Measurements from ENCODE around the gene CELF2.

The CELF2 gene

DNA sequence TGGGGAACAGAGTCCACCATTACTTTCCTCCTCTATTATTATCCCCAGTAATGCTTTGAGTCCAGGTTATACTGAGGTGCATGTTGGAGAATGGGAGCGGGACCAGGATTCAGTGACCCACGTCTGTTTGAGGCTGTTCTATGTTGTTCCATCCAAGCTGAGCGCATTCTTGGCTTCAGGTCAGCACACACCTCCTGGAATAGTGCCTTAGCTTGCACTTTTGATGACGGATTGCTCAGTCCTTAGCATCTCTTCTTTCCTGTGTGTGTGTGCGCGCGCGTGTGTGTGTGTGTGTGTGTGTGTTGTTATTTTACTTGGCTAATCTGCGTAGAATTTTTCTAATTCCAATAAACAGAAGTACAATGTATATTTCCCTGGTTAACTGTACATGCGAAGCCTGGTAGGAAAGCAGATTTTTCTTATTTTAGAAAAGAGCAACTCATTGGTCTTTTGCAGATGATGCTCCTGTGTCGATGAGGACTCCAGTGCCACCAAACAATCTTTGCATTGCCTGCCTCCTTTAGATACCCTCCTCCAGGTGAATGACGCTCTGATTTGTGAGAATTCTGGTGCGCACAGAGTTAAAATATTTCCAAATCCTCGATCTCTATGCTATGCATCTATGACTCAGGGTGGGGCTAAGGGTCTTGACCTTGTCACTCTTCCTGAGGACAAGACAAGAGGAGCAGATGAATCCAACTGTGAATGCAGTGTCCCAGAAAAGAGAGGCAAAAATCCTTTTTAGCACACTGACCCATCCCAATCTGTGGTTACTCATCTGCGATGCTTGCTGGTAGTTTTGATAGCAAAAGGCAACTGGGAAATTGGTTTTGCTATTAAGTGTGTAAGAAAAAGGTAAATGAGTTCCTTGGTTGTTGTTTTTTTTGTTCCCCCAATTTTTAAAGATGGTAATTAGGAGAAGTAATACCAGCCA lies 13.3 kb upstream of the CELF2 start:
- DNase-seq, result no peak

DNA sequence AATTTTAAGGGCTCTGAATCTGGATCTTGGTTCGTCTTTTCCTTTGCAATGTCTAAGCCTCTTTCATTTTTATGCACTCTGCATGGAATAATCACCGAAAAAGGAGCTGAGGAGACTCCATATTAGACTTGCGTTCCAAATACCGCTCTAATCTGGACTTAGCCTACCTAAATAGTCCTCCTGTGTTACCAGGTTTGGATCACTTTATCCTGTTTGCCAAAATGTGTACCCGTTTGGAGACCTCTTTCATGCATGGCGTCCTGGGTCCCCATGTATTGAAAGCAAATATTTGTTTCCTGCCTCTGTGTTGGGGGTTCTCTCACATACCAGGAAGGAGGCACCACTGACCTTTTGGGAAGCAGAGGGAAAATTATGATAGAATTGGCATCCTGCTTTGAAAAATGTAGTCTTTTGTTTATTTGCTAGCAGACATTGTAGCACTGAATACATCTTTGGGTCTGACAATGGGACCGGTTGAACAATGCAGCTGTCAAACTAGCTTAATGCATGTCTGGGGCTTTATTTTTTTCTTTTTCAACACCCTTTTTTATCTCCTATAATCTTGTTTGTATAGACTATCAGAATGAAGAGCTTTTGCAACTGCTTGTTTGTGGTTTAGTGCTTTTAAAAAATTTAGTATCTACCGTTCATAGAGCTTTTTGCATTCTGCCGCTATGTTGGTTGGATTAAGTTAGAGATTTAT lies 11.8 kb upstream of the CELF2 start:
- DNase-seq, result no peak

DNA sequence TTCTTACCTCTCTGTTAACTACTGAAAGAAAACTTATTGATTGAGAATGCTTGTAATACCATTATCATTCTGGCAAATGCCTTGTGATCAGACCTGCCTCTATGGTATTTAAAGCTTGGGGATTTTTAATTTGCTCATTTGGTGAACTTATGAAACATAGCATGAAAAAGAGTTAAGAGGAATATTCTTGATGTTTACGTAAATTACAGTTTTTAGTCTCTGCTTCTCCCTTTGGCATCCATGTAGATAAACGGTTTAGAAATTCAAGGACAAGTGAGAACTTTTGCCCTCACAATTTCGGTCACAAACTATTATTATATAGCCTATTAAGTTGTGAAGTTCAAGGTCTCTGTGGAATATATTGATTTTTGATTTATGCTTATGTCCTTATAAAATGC lies 11.2 kb upstream of the CELF2 start:
- DNase-seq, result no peak

DNA sequence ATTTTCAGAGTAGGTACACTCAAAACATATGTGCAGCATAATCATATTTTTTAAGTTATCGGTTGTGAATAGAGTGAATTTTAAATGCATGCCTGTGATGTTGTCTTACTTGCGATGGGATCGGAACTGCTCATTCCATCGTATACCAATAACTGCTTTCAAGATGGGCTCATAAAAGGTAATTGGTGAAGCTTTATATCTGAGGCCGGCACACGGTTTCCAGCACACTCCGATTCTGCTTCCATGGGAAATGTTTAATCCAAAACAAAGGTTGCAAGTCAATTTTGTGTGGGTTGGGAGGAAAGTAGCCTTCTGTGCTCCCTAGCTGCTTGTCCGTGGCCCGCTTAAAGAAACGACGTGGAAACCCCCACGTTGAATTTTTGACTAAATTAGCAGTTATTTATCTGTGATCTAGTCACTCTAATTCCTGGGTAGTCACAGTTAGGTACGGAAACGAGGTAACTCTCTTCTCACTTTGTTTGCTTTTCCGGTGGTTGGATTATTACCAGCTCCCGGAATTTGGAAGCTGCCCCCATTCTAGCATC lies 10.1 kb upstream of the CELF2 start:
- DNase-seq, result no peak

DNA sequence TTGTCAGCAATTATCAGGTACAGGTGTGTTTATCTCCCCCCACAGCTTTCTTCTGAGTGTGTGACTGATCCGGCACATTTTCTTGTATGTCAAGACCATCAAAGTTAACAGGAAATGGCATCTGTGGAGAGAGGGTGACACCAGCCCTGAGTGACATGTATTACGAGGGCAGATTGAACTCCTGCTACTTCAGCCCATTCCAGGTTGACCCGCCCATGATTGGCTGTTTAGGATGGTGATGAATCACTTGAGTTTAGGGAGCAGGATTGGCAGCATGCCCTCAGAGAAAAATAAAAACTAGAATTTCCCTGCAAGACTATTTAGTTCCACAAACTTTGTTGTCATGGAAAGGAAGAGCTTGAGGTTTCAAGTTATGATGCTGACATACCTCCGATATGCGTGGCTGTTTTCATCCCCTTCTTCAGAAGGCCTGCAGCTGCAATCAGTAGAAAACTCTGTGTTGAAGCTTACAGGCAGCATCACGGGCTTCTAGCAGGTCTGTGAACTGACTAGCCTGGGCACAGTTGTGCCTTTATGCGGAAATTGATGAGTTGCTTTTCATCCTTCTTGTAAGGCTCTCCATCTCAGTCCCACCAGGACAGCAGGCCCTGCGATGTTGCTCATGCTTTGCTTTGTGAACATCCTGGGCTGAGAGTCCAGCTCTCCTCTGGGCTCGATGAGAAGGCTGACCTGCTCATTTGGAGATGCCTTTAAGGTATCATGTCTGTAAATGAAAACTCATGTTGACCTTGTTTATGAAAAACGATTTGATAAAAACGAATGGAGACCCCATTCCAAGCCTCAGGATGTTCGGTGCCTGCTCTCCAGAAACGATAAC lies 8.0 kb upstream of the CELF2 start:
- DNase-seq, result peak; percentile 23

DNA sequence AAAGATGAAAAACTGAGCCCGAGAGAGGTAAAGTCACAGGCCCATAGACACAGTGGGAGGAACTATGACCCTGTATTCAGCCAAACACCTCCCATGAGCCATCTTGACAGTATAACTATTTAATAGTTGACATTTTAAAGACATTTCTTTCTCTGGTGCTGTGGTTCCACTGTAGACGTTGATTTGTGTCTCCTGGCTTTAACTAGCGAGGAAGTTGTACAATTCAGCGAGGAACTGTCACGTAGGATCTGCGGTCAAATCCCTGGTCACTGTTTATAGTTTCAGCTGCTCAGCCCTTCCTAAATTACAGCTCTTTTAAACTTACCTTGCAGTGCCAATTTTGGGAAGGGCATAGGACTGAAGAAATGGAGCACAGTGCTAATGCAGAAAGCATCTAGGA lies 7.1 kb upstream of the CELF2 start:
- no peak for DNase-seq

DNA sequence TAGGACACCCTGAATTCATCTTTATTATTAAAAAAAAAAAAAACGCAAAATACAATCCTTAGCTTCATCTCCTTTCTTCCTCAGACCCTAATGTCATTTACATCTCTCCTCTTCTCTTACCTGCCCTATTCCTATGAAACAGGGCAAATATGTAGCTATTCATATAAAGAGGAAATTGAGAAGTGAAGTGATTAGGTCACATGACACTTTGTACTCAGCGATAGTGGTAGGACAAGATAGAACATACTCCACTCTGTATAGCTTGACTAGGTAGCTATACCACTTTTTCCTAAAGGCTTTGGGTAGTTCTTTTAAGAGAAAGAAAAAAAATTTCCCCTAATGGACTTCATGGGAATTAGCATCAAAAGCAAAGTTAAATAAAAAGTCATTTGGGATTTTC lies 6.2 kb upstream of the CELF2 start:
- DNase-seq, result no peak

DNA sequence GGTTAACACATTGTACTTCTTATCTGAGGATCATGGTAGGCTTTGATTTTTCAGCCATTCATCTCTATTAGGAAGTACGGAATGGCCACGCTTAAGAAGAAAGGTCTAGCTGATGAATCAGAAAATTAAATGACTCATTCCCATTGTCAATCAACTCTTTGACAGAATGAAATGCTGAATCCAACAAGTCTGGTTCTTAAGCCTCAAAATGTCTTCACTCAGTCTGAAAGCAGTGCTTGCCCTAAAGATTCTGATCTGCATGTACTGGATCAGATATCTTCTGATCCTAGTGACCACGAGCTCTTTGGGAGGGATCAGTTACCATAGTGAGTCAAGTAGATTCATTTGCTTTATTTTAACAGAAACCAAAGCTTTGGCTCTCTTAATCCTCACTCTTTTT lies 5.7 kb upstream of the CELF2 start:
- no peak for DNase-seq

DNA sequence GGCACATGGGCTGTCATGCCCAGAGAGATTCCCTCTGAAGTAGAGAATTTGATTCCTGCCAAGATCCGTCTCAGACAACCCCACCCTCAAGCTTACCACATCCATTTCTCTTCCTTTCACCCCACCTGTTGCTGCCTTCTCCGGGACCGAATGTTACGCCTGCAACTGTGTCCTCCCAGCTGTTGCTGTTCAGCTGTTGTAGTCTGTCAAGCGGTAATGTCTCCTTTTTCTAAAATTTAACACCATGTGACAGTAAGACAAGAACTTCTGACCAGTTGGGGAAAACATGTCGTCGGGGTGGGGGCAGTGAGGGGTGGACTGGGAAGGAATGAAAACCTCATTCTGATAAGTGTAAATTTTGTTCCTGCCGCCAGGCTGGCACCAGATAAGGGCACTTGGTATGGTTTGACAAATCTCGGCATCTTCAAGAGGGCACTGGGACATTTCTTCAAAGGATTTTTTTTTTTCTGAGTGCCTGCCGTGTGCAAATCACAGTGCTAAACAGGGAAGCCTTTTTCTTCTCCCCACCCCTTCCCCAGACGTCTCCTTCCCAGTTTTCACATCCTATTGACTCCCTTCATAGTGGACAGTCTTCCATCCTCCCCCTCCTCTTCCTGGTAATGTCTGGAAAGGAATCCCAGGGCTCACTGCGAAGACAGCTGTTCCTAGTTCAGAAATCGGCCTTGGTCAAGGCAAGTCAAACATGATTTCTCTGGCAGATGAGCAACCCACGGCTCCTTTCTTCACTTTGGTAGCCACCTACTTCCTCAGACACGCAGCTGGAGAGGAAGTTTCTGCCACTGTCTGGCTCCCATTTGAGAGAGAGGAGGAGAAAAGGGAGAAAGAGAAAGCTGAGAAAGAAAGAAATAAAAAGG lies 5.0 kb upstream of the CELF2 start:
- no peak for DNase-seq

DNA sequence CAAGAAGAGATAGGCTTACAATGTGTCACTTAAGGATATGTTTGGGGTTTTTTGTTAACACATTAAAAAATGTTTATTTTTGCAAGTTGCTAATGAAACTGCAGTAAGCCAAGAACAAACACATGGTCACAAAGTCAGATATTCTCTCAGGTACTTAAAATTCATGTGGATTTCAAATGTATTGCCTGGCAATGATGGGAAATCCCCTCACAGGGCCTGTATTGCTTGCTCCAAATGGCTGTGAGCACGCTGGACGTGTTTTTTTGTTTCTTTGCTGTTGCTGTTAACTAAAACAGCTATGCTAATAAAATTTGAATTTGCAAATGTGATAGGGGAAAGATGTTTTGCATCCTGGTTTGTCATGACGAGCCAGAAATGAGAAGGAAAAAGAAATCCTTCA lies 3.8 kb upstream of the CELF2 start:
- DNase-seq, result no peak

DNA sequence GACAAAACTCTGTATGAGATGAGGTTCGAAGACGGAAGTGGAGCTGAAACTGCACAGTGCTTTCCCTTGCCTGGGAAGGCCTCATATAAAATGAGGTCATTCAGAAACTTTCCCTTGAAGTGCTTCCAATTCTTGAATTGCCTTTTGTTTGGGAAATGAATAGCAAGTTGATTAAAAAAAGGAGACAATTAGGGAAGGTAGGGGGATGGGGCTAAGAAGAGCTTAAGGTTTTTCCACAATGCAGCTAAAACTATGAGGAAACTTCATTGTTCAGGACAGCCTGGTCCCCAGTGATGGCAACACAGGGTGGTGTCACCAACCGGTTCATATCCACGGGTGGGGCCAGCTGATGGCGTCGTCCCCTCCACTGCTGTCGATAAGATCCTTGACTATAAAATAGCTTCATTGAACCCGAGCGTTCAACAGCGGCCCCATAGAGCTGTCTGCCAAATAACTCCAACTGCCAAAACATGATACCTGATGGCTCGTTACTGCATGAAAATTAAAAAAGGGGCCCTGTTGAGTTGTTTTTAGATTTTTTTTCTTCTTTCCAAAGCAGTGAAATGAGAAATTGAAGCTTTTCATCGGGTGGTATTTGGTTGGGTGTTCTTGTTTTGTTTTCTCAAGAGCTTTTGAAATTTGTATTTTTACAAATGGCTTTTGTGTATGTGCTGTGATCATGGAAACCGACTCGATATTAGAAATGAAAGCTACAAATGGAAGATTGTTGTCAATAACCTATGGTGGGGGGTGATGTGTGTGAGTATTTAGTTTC lies 2.8 kb upstream of the CELF2 start:
- no peak for DNase-seq

DNA sequence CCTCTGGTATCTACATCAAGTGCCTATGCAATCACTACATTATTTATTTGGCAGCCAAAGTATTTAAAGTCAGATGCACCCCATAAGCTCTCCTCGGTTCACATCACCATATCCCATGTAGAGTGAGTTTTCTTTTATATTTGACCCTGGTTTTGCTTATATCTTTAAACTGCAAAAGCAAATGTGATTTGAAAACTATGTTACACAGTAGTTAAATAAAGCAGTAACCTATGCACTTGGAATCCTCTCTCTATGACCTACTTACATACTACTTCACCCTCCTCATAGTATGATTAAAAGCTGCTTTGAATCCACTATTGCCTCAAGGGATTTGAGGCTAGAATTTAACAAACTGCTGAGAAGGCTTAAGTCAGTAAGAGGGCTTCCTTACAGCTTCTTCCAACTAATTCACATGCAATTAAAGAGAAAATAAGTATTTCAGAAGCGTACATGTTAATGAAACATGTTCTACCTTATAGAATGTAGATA lies 2.2 kb upstream of the CELF2 start:
- DNase-seq, result no peak

DNA sequence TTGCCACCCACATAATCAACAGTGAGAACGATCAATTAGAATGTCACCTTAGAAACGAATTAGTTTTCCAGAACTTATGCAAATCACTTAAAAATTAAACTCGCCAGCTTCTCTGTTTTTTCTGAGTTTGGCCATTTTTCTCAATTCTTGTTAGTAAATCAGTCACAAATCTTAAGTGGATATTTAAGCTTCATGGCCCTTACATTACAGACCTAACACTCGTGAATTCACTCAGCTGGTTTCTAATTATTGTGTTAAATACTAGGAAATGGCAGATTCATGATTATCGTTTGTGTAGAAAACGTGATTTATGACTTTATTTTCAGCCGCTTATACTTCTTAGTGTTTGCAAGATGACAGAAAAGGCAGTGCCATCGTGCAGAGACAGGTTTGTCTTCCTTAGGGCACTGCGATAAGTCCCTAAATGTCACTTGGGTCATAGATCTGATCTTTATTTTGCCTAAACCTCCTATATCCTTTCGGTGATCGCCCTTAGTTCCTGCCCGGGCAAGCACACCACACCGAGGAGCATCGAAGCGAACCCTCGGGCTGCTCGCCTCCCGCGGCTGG lies 587 bp upstream of the CELF2 start:
- no peak for DNase-seq

DNA sequence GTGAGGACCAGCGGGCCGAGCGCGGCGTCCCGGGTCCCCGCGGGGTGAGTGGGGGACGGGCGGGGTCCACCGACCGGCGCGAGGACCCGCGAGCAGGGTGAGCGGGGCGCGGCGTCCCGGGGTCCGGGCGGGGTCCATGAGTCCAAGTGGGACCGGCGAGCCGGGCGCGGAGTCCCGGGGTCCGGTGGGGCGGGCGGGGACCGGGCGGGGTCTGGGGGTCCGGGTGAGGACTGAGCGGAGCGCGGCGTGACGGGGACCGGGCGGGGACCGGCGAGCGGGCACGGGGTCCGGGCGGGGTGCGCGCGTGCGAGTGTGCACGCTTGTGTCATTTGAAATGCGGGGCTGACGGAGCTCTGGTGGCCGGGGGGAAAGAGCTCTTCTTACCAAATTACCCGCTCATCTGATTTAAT lies 765 bp downstream of the CELF2 start:
- peak; percentile 43 for DNase-seq

DNA sequence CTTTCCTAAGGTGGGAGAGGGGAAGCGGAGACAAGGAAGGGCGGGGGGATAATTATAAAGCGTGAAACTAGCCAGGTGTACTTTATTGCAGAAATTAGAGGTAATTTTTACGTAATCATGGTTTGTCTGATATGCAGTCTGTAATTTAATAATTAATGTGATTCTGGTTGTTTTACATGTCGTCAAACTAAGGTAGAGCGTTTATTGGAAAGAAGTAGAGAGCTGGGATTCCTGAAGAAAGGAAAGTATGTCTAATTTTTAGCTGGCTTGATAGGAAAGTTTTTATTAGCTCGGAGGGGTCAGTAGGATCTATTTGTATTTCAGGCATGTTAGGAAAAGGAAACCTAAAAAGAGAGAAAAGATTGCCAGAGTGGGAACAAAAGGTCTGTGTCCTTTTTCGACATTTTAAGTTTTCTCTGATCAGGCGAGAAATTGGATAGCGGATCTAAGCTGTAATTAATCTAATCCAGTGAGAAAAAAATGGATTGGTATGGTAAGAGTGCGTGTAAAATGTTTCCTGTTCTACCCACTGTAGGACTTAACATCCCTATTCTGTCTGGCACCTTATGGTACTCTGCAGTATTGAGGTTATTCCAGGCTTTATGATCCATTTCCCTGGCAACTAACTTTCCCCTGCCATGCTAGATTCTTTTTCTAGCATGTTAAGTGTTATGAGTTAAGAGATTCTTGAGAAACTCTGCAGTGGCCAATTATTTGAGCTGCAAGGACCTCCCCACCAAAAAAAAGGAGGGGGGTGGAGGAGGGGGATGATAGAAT lies 1.4 kb downstream of the CELF2 start:
- no peak for DNase-seq

DNA sequence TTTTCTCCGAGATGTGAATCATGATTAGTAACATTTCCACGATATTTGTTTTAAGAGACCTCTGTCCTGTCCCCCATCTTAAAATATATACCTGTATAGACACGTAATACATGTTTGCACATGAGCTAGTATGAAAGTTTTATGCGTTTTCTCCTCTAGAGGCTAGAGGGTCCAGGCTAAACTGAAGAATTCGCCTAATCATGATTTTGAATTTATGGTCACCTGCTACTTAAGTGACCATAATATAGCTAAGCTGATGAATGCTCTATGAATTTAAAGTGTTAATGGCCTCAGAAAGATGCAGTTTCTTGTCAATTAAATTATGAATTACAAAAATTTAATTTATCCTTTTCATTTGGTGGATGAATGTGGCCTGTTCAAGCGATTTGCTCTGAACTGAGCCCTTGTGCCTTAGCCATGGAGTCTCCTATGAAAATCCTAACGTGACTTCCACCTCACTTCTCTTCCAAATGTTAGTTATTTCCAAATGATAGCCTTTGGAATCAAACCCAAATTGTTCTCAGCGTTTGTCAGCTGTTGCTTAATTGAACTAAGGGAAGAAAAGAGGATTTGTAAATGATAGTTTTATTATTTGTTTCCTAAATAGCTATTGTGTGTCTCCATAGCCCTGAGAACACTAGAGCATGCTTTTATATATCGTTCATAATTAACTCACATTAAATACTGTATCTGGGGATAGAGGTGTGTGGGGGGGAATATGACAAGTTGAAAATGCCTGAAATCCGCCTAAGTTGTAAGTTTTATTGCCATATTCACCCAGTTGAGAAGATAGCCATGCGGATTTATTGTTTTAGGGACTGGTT lies 2.3 kb downstream of the CELF2 start:
- DNase-seq, result no peak

DNA sequence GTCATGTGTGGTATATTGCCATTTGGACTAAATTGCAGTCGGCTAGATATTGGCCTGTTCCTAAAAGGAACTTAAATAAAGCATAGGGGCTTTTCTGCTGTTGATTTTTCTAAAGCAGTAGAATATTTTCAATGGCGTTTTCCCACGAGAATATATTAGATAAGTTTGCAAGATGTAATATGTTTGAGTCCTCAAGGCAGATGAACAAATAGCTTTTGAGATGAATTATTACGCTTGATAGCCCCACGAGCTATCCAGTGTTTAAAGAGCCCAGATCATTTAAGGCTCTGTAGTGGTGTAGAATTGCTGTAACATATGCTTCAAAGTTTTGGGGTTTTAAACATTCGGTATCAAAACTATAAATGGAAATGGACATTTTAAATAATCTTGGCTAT lies 2.9 kb downstream of the CELF2 start:
- DNase-seq, result no peak

DNA sequence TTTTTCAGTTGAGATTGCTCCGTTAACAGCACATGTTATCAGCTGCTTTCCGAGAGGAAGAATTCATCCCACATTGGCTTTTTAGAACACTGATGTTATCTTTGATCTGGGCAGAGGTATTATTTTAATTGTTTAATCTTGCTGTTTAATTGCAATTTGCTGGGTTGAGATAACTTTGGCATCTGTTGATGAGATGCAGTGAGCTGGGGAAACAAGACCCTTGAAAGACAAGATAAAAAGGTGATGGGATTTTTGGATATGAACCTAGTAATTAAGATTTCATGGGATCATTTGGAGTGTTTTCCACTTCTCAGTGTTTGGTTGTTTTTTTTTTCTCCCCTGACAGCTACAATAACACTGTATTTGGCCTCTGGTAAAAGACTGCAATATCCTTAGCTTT lies 4.5 kb downstream of the CELF2 start:
- DNase-seq, result no peak

Data from stimulated activated CD4-positive, alpha-beta T cell treated with anti-CD3 and anti-CD28 coated beads, Interleukin-15, amount 100 ng/mL, for 24 hours (primary cell).